Stomach smooth muscle (tissue), 2 donors: ENCODE measurements around the gene FGF21.
A peak's percentile ranks its signal among the peaks of the same experiment; 100 is the strongest.
"Not testable (repeated sequence)": the region's sequence is repeated elsewhere in the genome, so short reads cannot be mapped to it uniquely, and the experiment has no call there.

Experiments
- H3K27ac ChIP-seq: one replicate; pipeline ENCODE4 v1.7.0; 2013; ENCODE audit warnings: mild to moderate bottlenecking, low read length, inconsistent platforms
- H3K27me3 ChIP-seq, 2 donors: one replicate each; pipeline ENCODE4 v1.7.0; 2013; ENCODE audit warnings: low read length in 2 of 2; ENCODE audit not compliant: insufficient read depth in 2 of 2, control insufficient read depth in 1 of 2
- H3K36me3 ChIP-seq, 2 donors: one replicate each; pipeline ENCODE4 v1.7.0; 2013; ENCODE audit warnings: low read length in 2 of 2; ENCODE audit not compliant: control insufficient read depth in 2 of 2, insufficient read depth in 2 of 2
- H3K4me1 ChIP-seq: one replicate; pipeline ENCODE4 v1.7.0; 2013; ENCODE audit warnings: low read length; ENCODE audit not compliant: control insufficient read depth, insufficient read depth
- H3K4me3 ChIP-seq, 2 donors: one replicate each; pipeline ENCODE4 v1.7.0; 2013; ENCODE audit warnings: low read length in 2 of 2
- H3K9ac ChIP-seq, 2 donors: one replicate each; pipeline ENCODE4 v1.7.0; 2013; ENCODE audit warnings: low read length in 2 of 2, mild to moderate bottlenecking in 1 of 2
- H3K9me3 ChIP-seq, 2 donors: one replicate each; pipeline ENCODE4 v1.7.0; 2013; ENCODE audit warnings: low read length in 2 of 2; ENCODE audit not compliant: control insufficient read depth in 2 of 2
- donor health status: healthy.
- donor health status: Pancreatic carcinoma.

FGF21 gene

GRCh38 chr19:48777139-48777538, 21.8 kb downstream of the FGF21 start:
- H3K4me1 ChIP-seq, result peaks cover 4% of the 10 kb centered on the region
- no peak overlapping the region for H3K27ac ChIP-seq
- no peaks in the 10 kb centered on the region for H3K36me3 ChIP-seq
- no peak overlapping the region for H3K9ac ChIP-seq
- H3K9me3 ChIP-seq, result no peaks in the 10 kb centered on the region
- no peak overlapping the region for H3K4me3 ChIP-seq
- H3K27me3 ChIP-seq, result peaks cover 0 to 2% of the 10 kb centered on the region in 2 donors

GRCh38 chr19:48777720-48778119, 22.4 kb downstream of the FGF21 start:
- no peak overlapping the region for H3K27ac ChIP-seq
- no peak overlapping the region for H3K9ac ChIP-seq
- peaks cover 4% of the 10 kb centered on the region for H3K4me1 ChIP-seq
- H3K4me3 ChIP-seq, result no peak overlapping the region
- no peaks in the 10 kb centered on the region for H3K36me3 ChIP-seq
- no peaks in the 10 kb centered on the region for H3K9me3 ChIP-seq
- no peaks in the 10 kb centered on the region for H3K27me3 ChIP-seq

- Histone ChIP-seq H3K27me3 (no peaks in the 10 kb centered on the region), H3K36me3 (no peaks in the 10 kb centered on the region), H3K4me3 (no peak overlapping the region), H3K9me3 (no peaks in the 10 kb centered on the region), H3K9ac (no peak overlapping the region), H3K4me1 (peaks cover 4% of the 10 kb centered on the region), H3K27ac (no peak overlapping the region)
Measured at GRCh38 chr19:48779636-48780035, 24.3 kb downstream of the FGF21 start.

GRCh38 chr19:48780631-48781391, 25.5 kb downstream of the FGF21 start:
- Histone ChIP-seq H3K27me3 (no peaks in the 10 kb centered on the region), H3K27ac (no peak overlapping the region), H3K36me3 (no peaks in the 10 kb centered on the region), H3K4me1 (peaks cover 4% of the 10 kb centered on the region), H3K9ac (peak overlapping the region in 1 of 2 donors; percentile 5), H3K4me3 (no peak overlapping the region), H3K9me3 (no peaks in the 10 kb centered on the region)

GRCh38 chr19:48784527-48784926, 29.2 kb downstream of the FGF21 start:
- no peak overlapping the region for H3K4me3 ChIP-seq
- no peaks in the 10 kb centered on the region for H3K9me3 ChIP-seq
- H3K27ac ChIP-seq, result no peak overlapping the region
- H3K9ac ChIP-seq, result no peak overlapping the region
- no peaks in the 10 kb centered on the region for H3K36me3 ChIP-seq
- H3K4me1 ChIP-seq, result peaks cover 4% of the 10 kb centered on the region
- H3K27me3 ChIP-seq, result no peaks in the 10 kb centered on the region

GRCh38 chr19:48786422-48786821, 31.1 kb downstream of the FGF21 start:
- H3K27me3 ChIP-seq, H3K4me1 ChIP-seq, H3K27ac ChIP-seq: not testable (repeated sequence)

GRCh38 chr19:48787331-48787730, 32.0 kb downstream of the FGF21 start:
- H3K4me3 ChIP-seq, H3K27ac ChIP-seq, H3K27me3 ChIP-seq, H3K9me3 ChIP-seq, H3K9ac ChIP-seq, H3K4me1 ChIP-seq, H3K36me3 ChIP-seq: not testable (repeated sequence)

More at GRCh38 chr19:48786422-48786821, 31.1 kb downstream of the FGF21 start:
- H3K9ac ChIP-seq, H3K36me3 ChIP-seq, H3K9me3 ChIP-seq, H3K4me3 ChIP-seq: not testable (repeated sequence)

GRCh38 chr19:48793271-48793670, 37.9 kb downstream of the FGF21 start:
- peaks cover 19% of the 10 kb centered on the region for H3K4me1 ChIP-seq
- H3K9me3 ChIP-seq, result no peaks in the 10 kb centered on the region
- H3K9ac ChIP-seq, result no peak overlapping the region
- no peak overlapping the region for H3K27ac ChIP-seq
- H3K36me3 ChIP-seq, result no peaks in the 10 kb centered on the region
- H3K27me3 ChIP-seq, result no peaks in the 10 kb centered on the region
- H3K4me3 ChIP-seq, result no peak overlapping the region

- Histone ChIP-seq H3K9me3 (no peaks in the 10 kb centered on the region), H3K36me3 (peaks cover 0 to under 1% of the 10 kb centered on the region in 2 donors), H3K4me1 (peaks cover 19% of the 10 kb centered on the region), H3K9ac (peak overlapping the region; percentile 78 to 86), H3K4me3 (no peak overlapping the region), H3K27ac (peak overlapping the region; percentile 85), H3K27me3 (no peaks in the 10 kb centered on the region)
Measured at GRCh38 chr19:48794291-48794690, 39.0 kb downstream of the FGF21 start.

GRCh38 chr19:48795055-48795684, 39.8 kb downstream of the FGF21 start:
- H3K9me3 ChIP-seq, result no peaks in the 10 kb centered on the region
- H3K36me3 ChIP-seq, result peaks cover 0 to 2% of the 10 kb centered on the region in 2 donors
- H3K9ac ChIP-seq, result peak overlapping the region; percentile 78 to 86
- peak overlapping the region; percentile 80 to 87 for H3K4me3 ChIP-seq
- peak overlapping the region; percentile 85 for H3K27ac ChIP-seq
- peaks cover 19% of the 10 kb centered on the region for H3K4me1 ChIP-seq
- no peaks in the 10 kb centered on the region for H3K27me3 ChIP-seq

GRCh38 chr19:48795685-48796070, 40.4 kb downstream of the FGF21 start:
- no peaks in the 10 kb centered on the region for H3K27me3 ChIP-seq
- peaks cover 19% of the 10 kb centered on the region for H3K4me1 ChIP-seq
- H3K36me3 ChIP-seq, result peaks cover 0 to 2% of the 10 kb centered on the region in 2 donors
- H3K27ac ChIP-seq, result peak overlapping the region; percentile 85
- peak overlapping the region in 1 of 2 donors; percentile 87 for H3K4me3 ChIP-seq
- H3K9ac ChIP-seq, result peak overlapping the region in 1 of 2 donors; percentile 78
- H3K9me3 ChIP-seq, result no peaks in the 10 kb centered on the region
